ENCODE data around the gene CFAP61. TPM values are rescaled to one million over a fixed set of nuclear protein-coding genes. Genes with fewer than 3 reads are reported as not detected.
"Not testable (repeated sequence)": the region's sequence is repeated elsewhere in the genome, so short reads cannot be mapped to it uniquely, and the experiment has no call there.

The CFAP61 gene
- polyA plus RNA-seq, 3 donors: 3.5 to 4.2 (median 4.0) TPM

DNA sequence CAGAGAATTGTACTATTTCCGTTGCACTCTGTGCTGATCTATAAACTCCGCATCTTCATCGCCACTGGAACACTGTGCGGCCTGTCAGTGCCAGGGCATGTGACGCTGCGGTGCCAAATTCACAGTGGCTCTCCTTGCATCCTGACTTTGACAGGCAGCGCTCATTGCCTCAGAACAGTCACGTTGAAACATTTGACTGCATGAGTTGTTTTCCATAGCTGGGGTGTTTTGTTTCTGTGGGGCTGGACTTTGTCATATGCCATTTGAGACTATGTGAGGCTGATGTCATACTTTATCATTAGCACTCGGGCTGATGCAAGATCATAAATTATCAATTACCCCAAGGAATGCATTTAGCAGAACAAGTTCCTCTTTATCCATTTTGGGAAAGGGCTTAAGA lies 32.7 kb downstream of the CFAP61 start:
- DNase-seq (ENCODE audit: low read depth in 3 of 3, low spot score in 2 of 3): no peak

DNA sequence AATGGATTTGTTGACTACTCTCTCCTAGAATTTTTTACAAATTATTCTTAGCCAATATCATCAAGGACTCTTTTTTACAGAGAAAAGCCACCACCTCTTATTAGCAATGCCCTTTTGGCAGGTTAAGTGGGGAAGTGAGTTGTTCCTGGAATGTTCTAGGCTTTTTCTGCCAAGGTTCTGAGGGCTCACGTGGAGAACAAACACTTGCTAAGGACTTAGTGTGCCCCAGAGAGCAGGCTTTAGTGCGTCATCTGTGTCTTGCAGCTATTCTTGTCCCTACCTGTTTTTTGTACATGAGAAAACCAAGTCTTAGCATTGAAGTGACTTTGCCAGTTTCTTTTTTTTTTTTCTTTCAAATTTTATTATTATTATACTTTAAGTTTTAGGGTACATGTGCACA lies 33.5 kb downstream of the CFAP61 start:
- no peak for DNase-seq (ENCODE audit: low read depth in 3 of 3, low spot score in 2 of 3)

DNA sequence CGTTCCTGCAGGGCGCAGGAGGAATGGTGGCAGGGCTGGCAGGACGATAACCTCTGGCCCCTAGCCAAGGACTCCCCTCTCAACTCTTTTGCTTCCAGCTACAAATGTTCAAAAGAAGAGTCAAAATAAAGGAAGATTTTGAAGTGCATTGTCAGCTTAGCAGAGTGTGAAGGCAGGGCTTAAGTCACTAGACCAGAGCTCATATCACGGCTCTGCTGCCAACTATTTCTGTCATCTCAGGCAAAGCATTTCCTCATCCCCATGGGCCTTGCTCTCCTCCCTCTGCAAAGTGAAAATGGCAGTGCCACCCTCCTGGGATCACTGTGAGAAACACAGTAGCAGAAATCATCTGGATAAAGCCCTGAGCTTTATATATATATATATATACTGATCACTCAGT lies 36.7 kb downstream of the CFAP61 start:
- DNase-seq (ENCODE audit: low read depth in 3 of 3, low spot score in 2 of 3): no peak

DNA sequence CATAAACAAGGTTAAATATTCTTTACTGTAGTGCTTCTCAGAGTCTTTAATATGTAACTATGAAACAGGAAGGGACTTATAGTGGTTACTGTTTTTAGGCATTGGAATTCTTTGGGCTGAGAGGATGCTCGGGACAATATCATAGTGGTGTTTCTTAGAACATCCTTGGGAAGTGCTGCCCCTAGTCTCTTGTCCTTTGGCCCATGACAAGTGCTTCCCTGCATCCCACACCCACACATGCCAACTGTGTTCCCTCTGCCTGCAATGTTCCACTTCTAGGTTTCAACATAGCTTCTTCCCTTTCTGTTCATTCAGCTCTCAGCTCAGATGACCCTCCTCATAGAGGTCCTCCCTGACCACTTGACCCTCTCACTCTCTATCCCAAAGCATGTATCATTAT lies 37.6 kb downstream of the CFAP61 start:
- DNase-seq (ENCODE audit: low read depth in 3 of 3, low spot score in 2 of 3): no peak

DNA sequence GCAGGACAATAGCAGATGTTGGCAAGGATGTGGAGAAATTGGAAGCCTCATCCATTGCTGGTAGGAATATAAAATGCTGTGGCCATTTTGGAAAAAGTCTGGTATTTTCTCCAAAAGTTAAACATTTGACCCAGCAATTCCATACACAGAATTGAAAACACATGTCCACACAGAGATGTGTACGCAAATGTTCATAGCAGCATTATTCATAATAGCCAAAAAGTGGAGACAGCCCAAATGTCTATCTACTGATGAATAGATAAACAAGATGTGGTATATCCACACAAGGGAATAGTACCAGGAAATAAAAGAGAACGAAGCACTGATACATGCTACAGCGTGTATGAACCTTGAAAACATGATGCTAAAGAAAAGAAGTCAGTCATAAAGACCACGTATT lies 40.5 kb downstream of the CFAP61 start:
- no peak for DNase-seq (ENCODE audit: low read depth in 3 of 3, low spot score in 2 of 3)

DNA sequence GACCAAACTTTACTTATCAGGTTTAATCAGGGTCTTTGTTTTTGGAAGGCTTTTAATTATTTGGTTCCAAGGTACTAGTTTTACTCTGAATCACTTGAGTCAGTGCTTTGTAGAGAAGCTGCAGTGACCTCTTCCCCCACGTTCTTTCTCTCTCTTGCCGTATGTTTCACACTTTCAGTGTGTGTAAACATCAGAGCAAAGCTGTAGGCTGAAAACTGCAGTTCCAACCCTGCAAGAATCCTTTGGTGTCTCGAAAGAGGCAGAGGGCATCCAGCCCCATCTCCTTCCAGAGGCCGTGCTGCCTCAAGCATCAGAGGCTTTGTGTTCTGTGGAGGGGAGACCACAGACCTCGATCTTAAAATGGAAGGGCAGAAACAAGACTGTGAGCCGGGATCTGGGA lies 42.1 kb downstream of the CFAP61 start:
- no peak for DNase-seq (ENCODE audit: low read depth in 3 of 3, low spot score in 2 of 3)

DNA sequence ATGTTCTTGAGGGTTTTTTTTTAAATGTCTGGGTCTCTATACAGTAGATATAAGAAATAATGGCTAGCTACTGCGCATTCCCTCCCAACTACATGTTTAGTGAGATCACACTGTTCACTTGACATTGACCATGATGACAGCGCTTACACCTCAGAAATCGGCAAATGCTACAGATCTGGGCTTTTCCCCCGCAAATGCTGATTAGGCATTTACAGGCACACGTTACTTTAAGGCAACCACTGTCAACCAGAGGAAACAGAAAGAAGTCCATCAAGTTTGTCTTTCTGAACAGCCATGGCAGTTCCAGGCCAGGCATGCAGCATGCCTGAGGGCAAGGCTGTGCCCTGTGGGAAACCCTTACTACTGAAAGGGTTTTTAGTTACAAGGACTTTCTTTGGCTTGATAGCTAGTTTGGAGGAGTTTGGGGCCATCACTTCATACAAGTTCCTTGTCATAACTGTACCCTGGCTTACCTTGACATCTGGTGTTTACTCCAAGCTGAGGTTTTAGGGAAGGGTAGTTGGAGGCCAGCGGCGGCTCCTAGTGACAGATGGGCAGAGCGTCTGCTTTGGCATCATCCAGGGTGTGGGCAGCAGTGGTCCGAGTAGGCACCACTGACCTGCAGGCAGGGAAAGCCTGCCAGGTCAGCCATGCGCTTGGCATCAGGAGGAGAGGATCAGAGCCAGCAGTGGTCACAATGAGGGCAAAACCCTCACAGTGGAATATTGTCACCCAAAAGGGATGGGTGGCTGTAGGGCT lies 43.0 kb downstream of the CFAP61 start:
- DNase-seq (ENCODE audit: low read depth in 3 of 3, low spot score in 2 of 3): no peak

DNA sequence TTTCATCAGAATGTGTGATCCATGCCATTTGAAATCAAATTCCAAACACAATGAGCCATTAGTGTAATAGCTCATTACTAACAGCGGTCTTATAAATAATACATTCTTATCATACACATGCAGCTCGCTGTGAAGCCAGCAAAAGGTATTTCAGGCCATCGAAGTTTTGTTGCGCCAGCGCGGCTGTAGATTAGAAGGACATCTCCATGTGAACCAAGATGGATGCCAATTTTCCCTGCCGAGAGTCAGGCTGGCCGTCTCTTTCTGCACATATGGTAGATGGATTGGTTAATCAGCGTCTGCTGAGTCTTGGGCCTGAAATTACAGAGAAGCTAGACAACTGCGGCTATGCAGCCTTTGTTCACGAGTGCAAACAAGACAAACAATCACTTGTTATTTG lies 44.1 kb downstream of the CFAP61 start:
- DNase-seq (ENCODE audit: low read depth in 3 of 3, low spot score in 2 of 3): no peak

DNA sequence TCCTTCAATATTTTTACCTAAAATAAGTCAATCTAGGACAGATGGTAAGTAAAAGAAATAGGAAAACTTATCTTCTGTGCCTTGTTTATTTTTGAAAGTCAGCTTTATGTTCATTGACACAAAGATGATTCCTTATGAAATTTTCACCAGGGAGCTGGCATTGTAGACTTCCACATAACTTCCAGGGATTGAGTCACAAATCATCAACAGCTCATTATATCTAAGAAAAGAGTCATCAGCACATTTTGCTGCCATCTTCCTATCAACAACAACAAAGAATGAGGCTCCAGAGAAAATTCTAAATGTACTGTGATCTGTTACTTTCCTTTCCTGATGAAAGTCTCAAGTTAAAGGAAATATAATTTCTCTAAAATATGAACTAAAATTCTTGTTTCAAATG lies 48.5 kb downstream of the CFAP61 start:
- no peak for DNase-seq (ENCODE audit: low read depth in 3 of 3, low spot score in 2 of 3)

DNA sequence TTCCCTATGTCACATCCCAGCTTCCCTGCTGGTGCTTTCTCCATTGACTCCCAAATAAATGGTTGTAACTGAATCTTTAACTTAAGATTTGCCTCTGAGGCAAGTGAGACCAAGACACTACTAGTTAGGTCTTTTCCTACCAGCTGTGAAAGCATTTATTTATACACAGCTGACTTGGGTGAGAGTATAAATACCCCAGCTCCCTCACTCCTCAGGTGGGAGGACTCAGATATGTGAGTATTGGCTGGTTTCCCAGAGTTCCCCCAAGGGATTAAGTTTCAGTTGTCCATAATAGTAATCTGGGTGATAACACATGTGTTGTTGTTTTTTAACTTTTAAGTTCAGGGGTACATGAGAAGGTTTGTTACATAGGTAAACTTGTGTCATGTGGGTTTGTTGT lies 49.8 kb downstream of the CFAP61 start:
- no peak for DNase-seq (ENCODE audit: low read depth in 3 of 3, low spot score in 2 of 3)

DNA sequence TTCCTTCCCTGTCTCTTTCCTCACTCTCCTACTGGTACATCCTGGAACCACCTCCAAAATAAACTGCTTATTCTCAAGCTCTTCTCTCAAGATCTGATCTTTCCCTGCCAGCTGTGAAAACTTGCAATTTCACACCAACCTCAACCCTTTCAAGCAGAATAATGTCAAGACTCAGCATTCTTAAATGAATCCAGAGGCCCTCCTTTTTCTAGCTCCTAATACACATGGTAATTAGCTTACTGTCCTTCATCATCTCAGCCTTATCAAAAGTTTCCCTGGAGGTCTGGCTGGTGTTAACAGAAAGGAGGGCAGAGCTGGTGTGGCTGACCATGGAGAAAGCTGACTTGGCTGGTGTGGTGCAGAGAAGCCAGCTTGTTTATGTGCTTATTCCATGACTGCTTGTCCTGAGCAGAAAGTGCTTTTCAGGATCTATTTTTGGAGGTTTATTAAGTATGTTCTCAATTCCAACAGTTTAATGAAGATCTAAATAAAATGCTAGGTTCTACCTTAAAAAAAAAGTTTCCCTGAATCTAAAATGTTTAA lies 50.5 kb downstream of the CFAP61 start:
- no peak for DNase-seq (ENCODE audit: low read depth in 3 of 3, low spot score in 2 of 3)

DNA sequence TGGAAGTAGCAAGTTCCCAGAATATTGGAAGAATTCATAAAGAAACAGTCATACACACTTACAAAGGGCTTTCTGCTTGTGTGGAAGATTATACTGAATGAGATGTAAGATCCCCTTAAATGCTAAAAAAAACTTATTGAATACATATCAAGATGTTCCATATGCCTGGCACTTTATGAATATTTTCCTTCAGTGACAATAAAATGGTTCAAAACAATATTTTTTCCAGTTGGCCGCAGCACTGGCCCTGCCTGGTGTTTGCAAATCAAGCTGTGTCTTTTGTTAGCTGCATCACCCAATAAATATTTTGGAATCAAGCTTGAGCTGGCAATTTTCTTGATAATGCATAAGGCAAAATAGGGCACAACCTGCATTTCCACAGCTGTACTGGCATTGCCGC lies 51.2 kb downstream of the CFAP61 start:
- DNase-seq (ENCODE audit: low read depth in 3 of 3, low spot score in 2 of 3): no peak

DNA sequence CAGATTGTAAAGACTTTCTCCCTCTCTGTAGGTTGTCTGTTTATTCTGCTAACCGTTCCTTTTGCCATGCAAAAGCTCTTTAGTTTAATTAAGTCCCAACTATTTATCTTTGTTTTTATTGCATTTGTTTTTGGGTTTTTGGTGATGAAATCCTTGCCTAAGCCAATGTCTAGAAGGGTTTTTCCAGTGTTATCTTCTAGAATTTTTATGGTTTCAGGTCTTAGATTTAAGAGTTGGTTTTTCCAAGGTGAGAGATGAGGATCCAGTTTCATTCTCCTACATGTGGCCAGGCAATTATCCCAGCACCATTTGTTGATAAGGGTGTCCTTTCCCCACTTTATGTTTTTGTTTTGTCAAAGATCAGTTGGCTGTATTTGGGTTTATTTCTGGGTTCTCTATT lies 70.9 kb downstream of the CFAP61 start:
- not testable (repeated sequence) for DNase-seq (ENCODE audit: low read depth in 3 of 3, low spot score in 2 of 3)

DNA sequence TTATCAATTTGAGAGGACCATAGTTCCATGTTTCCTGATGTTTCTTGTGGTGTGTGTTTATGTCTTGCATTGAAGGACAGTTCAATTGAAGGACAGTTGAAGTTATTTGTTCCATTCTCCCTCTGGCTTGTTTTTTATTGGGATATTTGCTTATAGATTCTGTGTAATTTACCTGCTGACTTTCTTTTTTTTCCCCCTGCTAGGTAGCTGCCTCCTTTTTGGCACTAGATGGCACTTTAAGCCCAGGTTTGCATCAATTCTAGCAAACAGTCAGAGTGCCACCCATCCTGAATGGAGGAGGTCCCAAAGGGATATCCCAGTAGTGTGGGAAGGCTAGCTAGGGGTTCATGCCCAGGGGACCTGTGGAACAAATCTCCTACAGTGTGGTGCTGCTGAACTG lies 78.1 kb downstream of the CFAP61 start:
- no peak for DNase-seq (ENCODE audit: low read depth in 3 of 3, low spot score in 2 of 3)

DNA sequence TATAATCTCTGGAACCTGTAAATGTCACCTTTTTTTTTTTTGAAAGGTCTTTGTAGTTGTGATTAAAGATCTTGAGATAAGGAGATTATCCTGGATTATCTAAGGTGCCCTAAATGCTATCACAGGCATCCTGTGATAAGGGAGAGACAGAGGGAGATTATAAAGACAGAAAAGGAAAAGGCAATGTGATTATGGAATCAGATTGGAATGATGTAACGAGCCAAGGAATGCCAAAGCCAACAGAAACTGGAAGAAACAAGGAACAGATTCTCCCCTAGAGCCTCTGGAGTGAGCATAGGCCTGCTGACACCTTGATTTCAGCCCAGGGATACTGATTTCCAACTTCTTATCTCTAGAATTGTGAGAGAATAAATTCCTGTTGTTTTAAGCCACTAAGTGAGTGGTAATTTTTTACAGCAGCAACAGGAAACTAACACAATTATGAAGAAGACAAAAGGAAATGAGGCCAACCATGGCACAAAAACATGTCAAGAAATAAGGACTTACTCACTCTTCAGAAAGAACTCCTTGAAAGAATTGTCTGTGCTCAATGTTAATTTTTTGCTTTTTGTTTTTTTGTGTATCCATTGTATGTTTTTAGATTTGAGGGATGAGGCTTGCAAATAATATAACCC lies 82.7 kb downstream of the CFAP61 start:
- no peak for DNase-seq (ENCODE audit: low read depth in 3 of 3, low spot score in 2 of 3)

DNA sequence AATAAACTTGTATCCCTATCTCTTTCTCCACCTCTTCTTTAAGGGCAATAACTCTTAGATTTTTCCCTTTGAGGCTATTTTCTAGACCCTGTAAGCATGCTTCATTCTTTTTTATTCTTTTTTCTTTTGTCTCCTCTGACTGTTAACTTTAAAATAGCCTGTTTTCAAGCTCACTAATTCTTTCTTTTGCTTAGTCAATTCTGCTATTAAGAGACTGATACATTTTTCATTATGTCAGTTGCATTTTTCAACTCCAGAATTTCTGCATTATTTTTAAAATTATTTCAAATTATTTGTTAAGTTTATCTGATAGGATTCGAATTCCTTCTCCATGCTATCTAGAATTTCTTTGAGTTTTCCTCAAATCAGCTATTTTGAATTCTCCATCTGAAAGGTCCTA lies 84.0 kb downstream of the CFAP61 start:
- no peak for DNase-seq (ENCODE audit: low read depth in 3 of 3, low spot score in 2 of 3)

DNA sequence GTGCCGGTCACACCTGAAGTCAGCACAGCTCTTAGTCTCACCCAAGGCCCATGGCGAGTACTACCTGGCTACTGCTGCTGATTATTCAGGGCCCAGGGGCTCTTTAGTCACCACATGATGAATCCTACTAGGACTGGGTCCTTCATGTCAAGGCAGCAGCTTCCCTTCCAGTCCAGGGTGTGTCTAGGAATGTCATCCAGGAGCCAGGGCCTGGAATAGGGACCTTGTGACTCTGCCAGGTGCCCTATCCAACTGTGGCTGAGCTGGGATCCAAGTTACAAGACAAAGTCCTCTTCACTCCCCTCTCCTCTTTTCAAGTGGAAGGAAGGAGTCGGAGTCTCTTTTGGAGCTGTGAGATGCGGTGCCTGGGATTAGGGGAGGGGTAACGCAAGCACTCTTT lies 85.5 kb downstream of the CFAP61 start:
- DNase-seq (ENCODE audit: low read depth in 3 of 3, low spot score in 2 of 3): no peak

DNA sequence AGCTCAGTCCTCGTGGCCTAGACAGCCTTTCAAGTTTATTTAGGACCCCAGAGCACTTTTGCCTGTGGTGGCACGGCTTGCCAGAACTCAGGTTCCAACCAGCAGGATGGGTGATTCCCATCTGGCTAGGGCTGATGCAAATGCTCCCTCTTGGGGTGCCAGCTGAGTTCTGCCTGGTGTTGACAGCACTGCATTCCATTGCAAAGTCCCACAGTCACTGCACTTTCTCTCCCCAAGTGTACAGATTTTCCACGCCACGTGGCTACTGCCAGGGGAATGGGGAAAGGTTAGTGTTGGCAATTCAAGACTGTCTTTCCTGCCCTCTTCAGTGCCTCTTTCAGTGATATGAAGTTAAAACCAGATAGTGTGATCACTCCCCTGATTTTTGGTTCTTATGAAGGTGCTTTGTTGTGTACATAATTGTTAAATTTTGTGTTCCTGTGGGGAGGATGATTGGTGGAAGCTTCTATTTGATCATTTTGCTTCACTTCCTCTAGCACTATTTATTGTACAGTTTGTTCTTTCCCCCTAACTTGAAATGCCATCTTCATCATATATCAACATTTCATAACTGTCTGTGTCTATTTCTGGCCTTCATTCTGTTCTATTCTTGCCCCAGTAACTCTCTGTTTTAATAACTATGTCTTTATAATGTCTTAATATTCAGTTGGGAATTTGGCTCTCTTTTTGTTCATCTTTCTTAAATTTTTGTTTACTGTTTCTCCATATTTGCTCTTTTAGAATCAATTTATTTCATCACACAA lies 86.2 kb downstream of the CFAP61 start:
- no peak for DNase-seq (ENCODE audit: low read depth in 3 of 3, low spot score in 2 of 3)

DNA sequence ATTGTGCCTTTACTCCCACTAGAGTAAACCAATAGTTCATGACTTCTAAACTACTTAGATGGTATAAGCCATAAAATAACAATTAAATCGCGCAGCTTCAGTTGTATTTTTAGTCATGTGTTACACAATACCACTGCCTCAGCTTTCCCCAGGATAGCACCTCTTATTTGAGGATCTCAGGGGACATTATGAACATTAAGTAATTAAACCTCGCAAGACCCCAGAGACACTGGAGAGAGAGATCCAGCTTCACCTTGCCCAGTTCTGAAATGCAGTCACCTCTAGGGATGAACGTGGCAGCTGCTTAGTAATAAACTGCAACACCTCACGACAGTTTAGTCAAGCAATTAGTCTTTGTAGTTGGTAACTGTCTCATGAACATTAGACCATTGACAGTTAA lies 87.1 kb downstream of the CFAP61 start:
- DNase-seq (ENCODE audit: low read depth in 3 of 3, low spot score in 2 of 3): no peak

DNA sequence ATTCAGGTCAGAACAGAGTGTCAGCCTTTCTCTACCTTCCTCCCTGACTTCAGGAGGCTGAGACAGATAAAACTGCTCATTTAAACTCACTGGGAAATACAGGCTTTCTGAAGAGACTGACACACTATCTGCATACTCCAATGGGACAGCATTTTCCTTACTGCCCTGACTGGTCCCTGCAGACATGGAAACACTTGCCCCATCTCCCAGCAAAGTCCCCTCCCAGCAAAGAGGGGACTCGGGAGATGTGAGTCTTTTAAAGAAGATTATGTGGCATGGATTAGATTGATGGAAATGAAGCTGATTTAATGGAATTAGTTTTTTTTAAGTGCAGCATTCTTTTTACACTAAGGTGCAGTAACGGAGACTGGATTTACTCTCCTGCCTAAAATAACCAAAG lies 90.8 kb downstream of the CFAP61 start:
- DNase-seq (ENCODE audit: low read depth in 3 of 3, low spot score in 2 of 3): no peak

DNA sequence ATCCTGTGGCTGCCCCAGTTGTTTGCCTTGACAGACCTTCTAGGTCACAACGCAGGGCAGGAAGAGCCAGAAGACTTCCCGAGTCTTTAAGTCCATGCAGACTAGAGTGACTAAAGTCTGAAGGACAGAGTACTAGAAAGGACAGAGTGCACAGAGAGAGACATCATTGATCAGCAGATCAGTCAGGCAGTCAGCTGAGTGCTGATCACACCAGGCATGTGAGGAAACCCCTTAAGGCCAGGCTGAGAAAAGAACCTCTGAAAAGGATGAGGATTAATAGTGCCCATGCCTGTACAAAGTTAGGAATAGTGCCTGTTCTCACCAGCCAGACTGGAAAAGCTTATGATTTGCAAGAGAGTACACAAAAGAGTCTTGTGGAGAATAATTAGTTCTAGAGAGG lies 91.3 kb downstream of the CFAP61 start:
- no peak for DNase-seq (ENCODE audit: low read depth in 3 of 3, low spot score in 2 of 3)

DNA sequence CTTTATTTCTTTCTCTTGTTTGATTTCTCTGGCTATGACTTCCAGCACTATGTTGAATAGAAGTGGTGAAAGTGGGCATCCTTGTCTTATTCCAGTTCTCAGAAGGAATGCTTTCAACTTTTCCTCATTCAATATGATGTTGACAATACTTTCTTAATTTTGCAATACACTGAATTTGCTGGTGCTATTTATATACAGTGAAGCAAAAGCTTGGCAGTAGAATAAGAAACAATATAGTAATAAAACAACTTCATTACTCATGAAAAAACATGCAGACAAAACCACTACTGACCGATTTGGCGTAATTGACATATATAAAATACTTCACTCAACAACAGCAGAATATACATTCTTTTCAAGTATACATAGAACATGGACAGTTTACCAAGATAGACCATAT lies 96.4 kb downstream of the CFAP61 start:
- DNase-seq (ENCODE audit: low read depth in 3 of 3, low spot score in 2 of 3): no peak

Measured in right renal cortex interstitium (tissue), 3 donors.